OCI-LY3 (cell line): ENCODE measurements around the gene SDK2.

Experiments used
- H2AFZ ChIP-seq: fragments of 200-600, 300-600 bp; shearing (Covaris generic); 2 replicates; pipeline ENCODE4 v1.6.0; 2014; ENCODE audit warnings: antibody characterized with exemption, low read depth, low read length
- H3K27ac ChIP-seq: fragments of 200-600, 300-600 bp; sonication (generic); 2 replicates; pipeline ENCODE4 v1.5.1; 2014; ENCODE audit warnings: mild to moderate bottlenecking, low read length, moderate library complexity, mixed read lengths
- H3K27me3 ChIP-seq: fragments of 200-600, 300-600 bp; sonication (generic); 2 replicates; pipeline ENCODE4 v1.6.1; 2014; ENCODE audit warnings: low read depth, low read length, mixed read lengths
- H3K36me3 ChIP-seq: fragments of 200-600, 300-600 bp; sonication (generic); replicated peaks from 2 replicates; pipeline ENCODE3; 2014; ENCODE audit warnings: low read depth, low read length, mixed read lengths
- H3K4me1 ChIP-seq: fragments of 300-600, 200-600 bp; sonication (generic); 2 replicates; pipeline ENCODE4 v1.6.1; 2014; ENCODE audit warnings: low read length, mixed read lengths
- H3K4me2 ChIP-seq: fragments of 200-600, 300-600 bp; sonication (generic); 2 replicates; pipeline ENCODE4 v1.6.1; 2014; ENCODE audit warnings: low read length, mixed read lengths
- H3K4me3 ChIP-seq: fragments of 300-600, 200-600 bp; sonication (generic); 2 replicates; pipeline ENCODE4 v1.5.1; 2014; ENCODE audit warnings: antibody characterized with exemption, mild to moderate bottlenecking, low read length, moderate library complexity
- H3K79me2 ChIP-seq: fragments of 300-600, 200-600 bp; shearing (Covaris generic); 2 replicates; pipeline ENCODE4 v1.6.1; 2014; ENCODE audit warnings: mild to moderate bottlenecking, low read length, mixed read lengths
- H3K9ac ChIP-seq: fragments of 300-600, 200-600 bp; shearing (Covaris generic); 2 replicates; pipeline ENCODE4 v1.6.0; 2014; ENCODE audit warnings: mild to moderate bottlenecking, low read length, moderate library complexity
- H3K9me3 ChIP-seq: fragments of 200-600, 300-600 bp; shearing (Covaris generic); 2 replicates; pipeline ENCODE4 v1.6.1; 2014; ENCODE audit warnings: low read length, mixed read lengths; ENCODE audit not compliant: insufficient read depth
- H4K20me1 ChIP-seq: fragments of 200-600, 300-600 bp; sonication (generic); 2 replicates; pipeline ENCODE4 v1.6.1; 2016; ENCODE audit warnings: low read length, mixed read lengths; ENCODE audit not compliant: insufficient read depth
- CTCF ChIP-seq: fragments of 200-600, 300-600 bp; sonication (generic); IDR thresholded peaks from 2 replicates; pipeline ENCODE4 v1.5.1; 2014; ENCODE audit warnings: antibody characterized with exemption, low read length, low read depth
- EZH2phosphoT487 ChIP-seq: fragments of 200-600 bp; shearing (Covaris generic); IDR thresholded peaks from 2 replicates; pipeline ENCODE4 v1.6.1; 2018; ENCODE audit warnings: antibody characterized with exemption, mixed run types, low read depth

The SDK2 gene

GRCh38 chr17:73302189-73302588 lies 342.1 kb downstream of the SDK2 start:
- Histone ChIP-seq H3K4me2 (no peak overlapping the region), H3K9me3 (no peaks in the 10 kb centered on the region), H3K4me1 (no peaks in the 10 kb centered on the region), H3K4me3 (no peak overlapping the region), H3K9ac (no peak overlapping the region), H4K20me1 (no peaks in the 10 kb centered on the region), H3K79me2 (no peaks in the 10 kb centered on the region), H3K27ac (no peak overlapping the region), H3K36me3 (no peaks in the 10 kb centered on the region), H2AFZ (no peak overlapping the region), H3K27me3 (peaks cover 13% of the 10 kb centered on the region)
- TF ChIP-seq EZH2phosphoT487 (no peak), CTCF (no peak)

GRCh38 chr17:73301369-73301768 lies 342.9 kb downstream of the SDK2 start:
- Histone ChIP-seq H3K9ac (no peak overlapping the region), H3K27me3 (peaks cover 13% of the 10 kb centered on the region), H3K4me1 (no peaks in the 10 kb centered on the region), H4K20me1 (no peaks in the 10 kb centered on the region), H3K79me2 (no peaks in the 10 kb centered on the region), H3K9me3 (no peaks in the 10 kb centered on the region), H3K36me3 (no peaks in the 10 kb centered on the region), H2AFZ (no peak overlapping the region), H3K4me3 (no peak overlapping the region), H3K27ac (no peak overlapping the region), H3K4me2 (no peak overlapping the region)
- TF ChIP-seq EZH2phosphoT487, result no peak
- TF ChIP-seq CTCF, result no peak

- no peaks in the 10 kb centered on the region for H4K20me1 ChIP-seq
These were observed 343.9 kb downstream of the SDK2 start for GRCh38 chr17:73300392-73300791.

More at GRCh38 chr17:73300392-73300791, 343.9 kb downstream of the SDK2 start:
- no peak overlapping the region for H3K4me3 ChIP-seq
- no peaks in the 10 kb centered on the region for H3K9me3 ChIP-seq
- no peak overlapping the region for H3K9ac ChIP-seq
- no peak overlapping the region for H3K27ac ChIP-seq
- no peaks in the 10 kb centered on the region for H3K79me2 ChIP-seq
- H2AFZ ChIP-seq, result no peak overlapping the region
- no peak overlapping the region for H3K4me2 ChIP-seq
- no peak for TF ChIP-seq EZH2phosphoT487
- TF ChIP-seq CTCF, result no peak
- H3K4me1 ChIP-seq, result no peaks in the 10 kb centered on the region
- H3K36me3 ChIP-seq, result no peaks in the 10 kb centered on the region
- H3K27me3 ChIP-seq, result peaks cover 9% of the 10 kb centered on the region
